ENCODE results near the gene LMX1B.

DNA sequence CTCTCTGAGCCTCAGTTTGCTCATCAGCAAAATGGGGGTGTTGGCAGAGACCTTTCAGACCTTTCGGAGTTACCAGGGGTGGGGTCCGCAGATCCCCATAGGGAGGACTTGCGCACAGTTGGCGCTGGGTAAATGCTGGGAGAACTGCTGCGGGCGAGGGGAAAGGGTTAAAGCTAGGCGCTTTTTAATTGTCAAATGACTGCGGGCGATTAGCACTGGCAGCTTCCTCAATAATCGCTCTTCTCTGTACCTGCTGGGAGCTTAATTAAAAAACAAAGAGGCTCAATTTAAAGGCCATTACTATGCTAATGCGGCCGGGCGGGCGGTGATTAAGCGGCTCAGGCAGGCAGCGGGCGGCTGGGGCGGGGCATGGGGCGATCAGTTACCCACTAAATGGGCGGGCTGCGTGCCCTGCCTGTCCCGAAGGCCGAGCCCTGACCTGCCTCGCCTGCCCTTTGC is 63.0 kb downstream of the LMX1B start:
- TF ChIP-seq, protein P1, sequence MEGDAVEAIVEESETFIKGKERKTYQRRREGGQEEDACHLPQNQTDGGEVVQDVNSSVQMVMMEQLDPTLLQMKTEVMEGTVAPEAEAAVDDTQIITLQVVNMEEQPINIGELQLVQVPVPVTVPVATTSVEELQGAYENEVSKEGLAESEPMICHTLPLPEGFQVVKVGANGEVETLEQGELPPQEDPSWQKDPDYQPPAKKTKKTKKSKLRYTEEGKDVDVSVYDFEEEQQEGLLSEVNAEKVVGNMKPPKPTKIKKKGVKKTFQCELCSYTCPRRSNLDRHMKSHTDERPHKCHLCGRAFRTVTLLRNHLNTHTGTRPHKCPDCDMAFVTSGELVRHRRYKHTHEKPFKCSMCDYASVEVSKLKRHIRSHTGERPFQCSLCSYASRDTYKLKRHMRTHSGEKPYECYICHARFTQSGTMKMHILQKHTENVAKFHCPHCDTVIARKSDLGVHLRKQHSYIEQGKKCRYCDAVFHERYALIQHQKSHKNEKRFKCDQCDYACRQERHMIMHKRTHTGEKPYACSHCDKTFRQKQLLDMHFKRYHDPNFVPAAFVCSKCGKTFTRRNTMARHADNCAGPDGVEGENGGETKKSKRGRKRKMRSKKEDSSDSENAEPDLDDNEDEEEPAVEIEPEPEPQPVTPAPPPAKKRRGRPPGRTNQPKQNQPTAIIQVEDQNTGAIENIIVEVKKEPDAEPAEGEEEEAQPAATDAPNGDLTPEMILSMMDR (conservative IDR thresholded peaks at IDR 0.05; ENCODE audit: low read depth, low read length) = no peak
- TF ChIP-seq EZH2 (IDR thresholded peaks at IDR 0.05; ENCODE audit: low read length, unreplicated experiment) = no peak
